Measurements from ENCODE around the gene VPS37B.

Gene VPS37B

GRCh38 chr12:122865268-122866231 is 30.4 kb downstream of the VPS37B start:
- DNase-seq (ENCODE audit: low spot score): no peak

GRCh38 chr12:122864894-122865253 is 31.1 kb downstream of the VPS37B start:
- DNase-seq (ENCODE audit: low spot score): no peak

GRCh38 chr12:122862872-122863701 is 32.8 kb downstream of the VPS37B start:
- no peak for DNase-seq (ENCODE audit: low spot score)

- no peak for DNase-seq (ENCODE audit: low spot score)
Measured at GRCh38 chr12:122862110-122862634, 33.8 kb downstream of the VPS37B start.

GRCh38 chr12:122861587-122861970 is 34.3 kb downstream of the VPS37B start:
- DNase-seq (ENCODE audit: low spot score): no peak

GRCh38 chr12:122860854-122861586 is 34.9 kb downstream of the VPS37B start:
- DNase-seq (ENCODE audit: low spot score): no peak

GRCh38 chr12:122860040-122860853 is 35.7 kb downstream of the VPS37B start:
- DNase-seq (ENCODE audit: low spot score): peak; percentile 92

- no peak for DNase-seq (ENCODE audit: low spot score)
Measured at GRCh38 chr12:122859303-122860039, 36.5 kb downstream of the VPS37B start.

GRCh38 chr12:122858591-122859302 is 37.2 kb downstream of the VPS37B start:
- DNase-seq (ENCODE audit: low spot score): no peak

- no peak for DNase-seq (ENCODE audit: low spot score)
Measured at GRCh38 chr12:122858171-122858570, 37.8 kb downstream of the VPS37B start.

- no peak for DNase-seq (ENCODE audit: low spot score)
Measured at GRCh38 chr12:122856999-122857671, 38.8 kb downstream of the VPS37B start.

GRCh38 chr12:122855928-122856831 is 39.7 kb downstream of the VPS37B start:
- DNase-seq (ENCODE audit: low spot score): no peak

GRCh38 chr12:122855071-122855829 is 40.7 kb downstream of the VPS37B start:
- DNase-seq (ENCODE audit: low spot score): no peak

- DNase-seq (ENCODE audit: low spot score): no peak
Measured at GRCh38 chr12:122854554-122854953, 41.4 kb downstream of the VPS37B start.

- DNase-seq (ENCODE audit: low spot score): no peak
Measured at GRCh38 chr12:122853582-122854245, 42.2 kb downstream of the VPS37B start.

- DNase-seq (ENCODE audit: low spot score): peak; percentile 53
Measured at GRCh38 chr12:122852336-122853275, 43.3 kb downstream of the VPS37B start.
